ENCODE measurements around the gene SH2D1B.
"Not testable (repeated sequence)": the region's sequence is repeated elsewhere in the genome, so short reads cannot be mapped to it uniquely, and the experiment has no call there.

The SH2D1B gene

GRCh38 chr1:162412002-162412401, at the start of gene SH2D1B:
TSS of gene SH2D1B (minus strand) at chr1:162412136. CDS start at chr1:162412016, 120 bp downstream.
- Mint-ChIP-seq H3K36me3 (ENCODE audit: low read depth) (no peaks in the 10 kb centered on the region), H3K4me1 (ENCODE audit: low read depth) (no peaks in the 10 kb centered on the region), H3K27ac (no peak within 1 kb of the TSS), H3K4me3 (no peak within 1 kb of the TSS), H3K9me3 (no peaks in the 10 kb centered on the region), H3K27me3 (peaks cover 20% of the 10 kb centered on the region)
- no peak for DNase-seq

DNA sequence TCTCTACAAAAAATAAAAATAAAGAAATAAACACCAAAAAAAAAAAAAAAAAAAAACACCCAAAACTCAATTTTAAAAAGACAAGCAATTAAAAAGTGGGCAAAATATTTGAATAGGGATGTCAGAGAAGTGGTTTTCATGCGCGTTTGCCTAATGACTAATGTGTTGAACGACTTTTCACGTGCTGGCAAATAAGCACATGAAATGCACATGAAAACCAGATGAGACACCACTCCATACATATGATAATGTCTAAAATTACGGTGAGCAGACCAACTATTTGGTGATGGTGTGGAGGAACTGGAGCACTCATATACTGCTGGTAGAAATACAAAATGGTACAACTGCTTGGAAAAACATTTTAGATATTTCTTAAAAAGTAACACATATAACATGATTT, 46.3 kb upstream of the SH2D1B start:
- H3K4me3 Mint-ChIP-seq: no peak overlapping the region
- H3K27me3 Mint-ChIP-seq: no peaks in the 10 kb centered on the region
- no peaks in the 10 kb centered on the region for H3K36me3 Mint-ChIP-seq (ENCODE audit: low read depth)
- H3K27ac Mint-ChIP-seq: no peak overlapping the region
- no peaks in the 10 kb centered on the region for H3K4me1 Mint-ChIP-seq (ENCODE audit: low read depth)
- no peak for DNase-seq
- no peaks in the 10 kb centered on the region for H3K9me3 Mint-ChIP-seq

- Mint-ChIP-seq H3K27me3 (peaks cover 3% of the 10 kb centered on the region), H3K27ac (no peak overlapping the region), H3K4me3 (no peak overlapping the region), H3K36me3 (ENCODE audit: low read depth) (no peaks in the 10 kb centered on the region), H3K4me1 (ENCODE audit: low read depth) (no peaks in the 10 kb centered on the region), H3K9me3 (no peaks in the 10 kb centered on the region)
- DNase-seq: no peak
Measured at GRCh38 chr1:162456323-162456722, 44.4 kb upstream of the SH2D1B start.

DNA sequence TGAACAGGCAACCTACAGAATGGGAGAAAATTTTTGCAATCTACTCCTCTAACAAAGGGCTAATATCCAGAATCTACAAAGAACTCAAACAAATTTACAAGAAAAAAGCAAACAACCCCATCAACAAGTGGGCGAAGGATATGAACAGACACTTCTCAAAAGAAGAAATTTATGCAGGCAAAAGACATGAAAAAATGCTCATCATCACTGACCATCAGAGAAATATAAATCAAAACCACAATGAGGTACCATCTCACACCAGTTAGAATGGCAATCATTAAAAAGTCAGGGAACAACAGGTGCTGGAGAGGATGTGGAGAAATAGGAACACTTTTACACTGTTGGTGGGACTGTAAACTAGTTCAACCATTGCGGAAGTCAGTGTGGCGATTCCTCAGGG, 42.4 kb upstream of the SH2D1B start:
- H3K27me3 Mint-ChIP-seq: peaks cover 11% of the 10 kb centered on the region
- H3K4me1 Mint-ChIP-seq (ENCODE audit: low read depth); H3K9me3 Mint-ChIP-seq; H3K4me3 Mint-ChIP-seq; H3K36me3 Mint-ChIP-seq (ENCODE audit: low read depth); DNase-seq; H3K27ac Mint-ChIP-seq: not testable (repeated sequence)

GRCh38 chr1:162446946-162447345, 35.0 kb upstream of the SH2D1B start:
- peaks cover 6% of the 10 kb centered on the region for H3K4me1 Mint-ChIP-seq (ENCODE audit: low read depth)
- H3K9me3 Mint-ChIP-seq: no peaks in the 10 kb centered on the region
- H3K36me3 Mint-ChIP-seq (ENCODE audit: low read depth): no peaks in the 10 kb centered on the region
- H3K27me3 Mint-ChIP-seq: peaks cover 64% of the 10 kb centered on the region
- no peak for DNase-seq
- no peak overlapping the region for H3K27ac Mint-ChIP-seq
- no peak overlapping the region for H3K4me3 Mint-ChIP-seq

- Mint-ChIP-seq H3K27me3 (peaks cover 67% of the 10 kb centered on the region), H3K9me3 (no peaks in the 10 kb centered on the region), H3K4me1 (ENCODE audit: low read depth) (peaks cover 6% of the 10 kb centered on the region), H3K27ac (no peak overlapping the region), H3K4me3 (no peak overlapping the region), H3K36me3 (ENCODE audit: low read depth) (no peaks in the 10 kb centered on the region)
- no peak for DNase-seq
Measured at GRCh38 chr1:162444903-162445302, 33.0 kb upstream of the SH2D1B start.

DNA sequence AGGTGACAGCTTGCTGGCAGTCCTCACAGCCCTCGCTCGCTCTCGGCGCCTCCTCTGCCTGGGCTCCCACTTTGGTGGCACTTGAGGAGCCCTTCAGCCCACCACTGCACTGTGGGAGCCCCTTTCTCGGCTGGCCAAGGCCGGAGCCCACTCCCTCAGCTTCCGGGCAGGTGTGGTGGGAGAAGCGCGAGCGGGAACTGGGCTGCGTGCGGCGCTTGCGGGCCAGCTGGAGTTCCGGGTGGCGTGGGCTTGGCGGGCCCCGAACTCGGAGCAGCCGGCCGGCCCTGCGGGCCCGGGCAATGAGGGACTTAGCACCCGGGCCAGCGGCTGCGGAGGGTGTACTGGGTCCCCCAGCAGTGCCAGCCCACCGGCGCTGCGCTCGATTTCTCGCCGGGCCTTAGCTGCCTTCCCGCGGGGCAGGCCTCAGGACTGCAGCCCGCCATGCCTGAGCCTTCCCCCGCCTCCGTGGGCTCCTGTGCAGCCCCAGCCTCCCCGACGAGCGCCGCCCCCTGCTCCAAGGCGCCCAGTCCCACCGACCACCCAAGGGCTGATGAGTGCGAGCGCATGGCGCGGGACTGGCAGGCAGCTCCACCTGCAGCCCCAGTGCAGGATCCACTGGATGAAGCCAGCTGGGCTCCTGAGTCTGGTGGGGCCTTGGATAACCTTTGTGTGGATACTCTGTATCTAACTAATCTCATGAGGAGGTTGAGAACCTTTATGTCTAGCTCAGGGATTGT, 21.2 kb upstream of the SH2D1B start:
- not testable (repeated sequence) for H3K4me1 Mint-ChIP-seq (ENCODE audit: low read depth); H3K36me3 Mint-ChIP-seq (ENCODE audit: low read depth); H3K27me3 Mint-ChIP-seq

GRCh38 chr1:162430583-162430982, 18.6 kb upstream of the SH2D1B start:
- Mint-ChIP-seq H3K4me1 (ENCODE audit: low read depth) (no peaks in the 10 kb centered on the region), H3K27ac (no peak overlapping the region), H3K36me3 (ENCODE audit: low read depth) (no peaks in the 10 kb centered on the region), H3K27me3 (peaks cover 3% of the 10 kb centered on the region), H3K9me3 (no peaks in the 10 kb centered on the region), H3K4me3 (no peak overlapping the region)
- DNase-seq: no peak

More for the DNA sequence above, 21.2 kb upstream of the SH2D1B start:
- DNase-seq, H3K27ac Mint-ChIP-seq, H3K4me3 Mint-ChIP-seq, H3K9me3 Mint-ChIP-seq: not testable (repeated sequence)

DNA sequence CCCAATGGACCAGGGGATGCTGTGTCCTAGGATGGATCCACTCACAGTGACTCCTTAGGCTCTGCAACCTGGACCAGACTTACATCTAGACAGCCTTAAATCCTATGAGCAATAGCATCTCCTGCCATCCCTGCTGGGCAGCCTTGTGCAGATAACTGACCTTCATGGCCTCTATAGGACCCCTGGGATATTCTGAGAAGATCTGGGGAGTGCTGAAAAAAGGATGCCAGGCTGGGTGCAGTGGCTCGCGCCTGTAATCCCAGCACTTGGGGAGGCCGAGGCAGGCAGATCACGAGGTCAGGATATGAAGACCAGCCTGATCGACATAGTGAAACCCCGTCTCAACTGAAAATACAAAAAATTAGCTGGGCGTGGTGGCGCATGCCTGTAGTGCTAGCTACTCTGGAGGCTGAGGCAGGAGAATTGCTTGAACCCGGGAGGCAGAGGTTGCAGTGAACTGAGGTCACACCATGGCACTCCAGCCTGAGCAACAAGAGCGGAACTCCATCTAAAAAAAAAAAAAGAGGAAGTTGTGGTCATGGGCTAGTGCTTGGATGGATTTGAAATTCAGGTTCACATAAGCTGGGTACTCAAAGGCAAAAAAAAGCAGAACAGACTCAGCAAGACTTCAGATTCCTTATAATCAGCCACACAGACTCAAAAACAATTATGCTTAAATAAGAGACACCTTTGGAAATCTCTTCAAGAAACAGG, 10.9 kb upstream of the SH2D1B start:
- Mint-ChIP-seq H3K9me3 (no peaks in the 10 kb centered on the region), H3K27me3 (peaks cover 43% of the 10 kb centered on the region), H3K27ac (no peak overlapping the region), H3K4me1 (ENCODE audit: low read depth) (no peaks in the 10 kb centered on the region), H3K4me3 (no peak overlapping the region), H3K36me3 (ENCODE audit: low read depth) (no peaks in the 10 kb centered on the region)
- DNase-seq: no peak

DNA sequence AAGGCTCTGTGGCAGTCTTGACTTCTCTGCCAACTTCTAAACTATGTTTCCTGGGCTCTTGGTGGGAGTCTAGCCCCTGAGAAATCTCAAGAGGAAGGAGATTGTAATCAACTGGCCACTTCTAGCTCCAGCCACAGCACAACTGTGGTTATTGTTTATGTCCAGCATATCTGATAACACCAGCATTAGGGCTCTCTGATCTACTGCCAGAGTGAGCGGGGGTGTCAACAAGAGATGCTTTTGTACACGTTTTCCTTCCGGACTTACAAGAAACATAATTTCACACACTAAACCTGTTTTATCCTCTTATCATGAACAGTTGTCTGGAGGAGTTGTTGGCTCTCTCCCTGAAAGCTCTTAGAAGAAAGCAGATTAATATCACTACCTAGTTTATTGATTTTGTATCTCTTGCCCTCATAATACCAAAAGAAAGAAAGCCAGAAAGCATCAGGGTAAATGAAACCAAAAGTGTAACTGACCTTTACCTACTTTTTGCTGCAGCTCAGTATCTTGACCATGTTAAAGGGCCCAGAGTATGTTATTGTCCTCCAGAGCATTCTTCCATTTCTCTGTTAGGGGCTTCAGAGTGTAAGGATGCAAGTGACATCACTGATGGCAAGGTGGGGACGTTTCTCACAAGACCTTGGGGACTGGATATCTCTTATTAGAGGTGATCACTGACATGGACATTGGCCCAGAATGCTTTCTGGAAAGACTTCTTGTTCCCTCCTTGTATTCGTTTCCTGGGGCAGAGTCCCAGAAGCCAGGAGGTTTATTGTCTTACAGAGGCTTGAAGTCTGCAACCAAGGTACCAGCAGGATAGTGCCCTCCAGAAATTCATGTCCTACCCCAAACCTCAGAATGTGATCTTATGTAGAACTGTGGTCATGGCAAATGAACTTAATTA, 9.6 kb upstream of the SH2D1B start:
- Mint-ChIP-seq H3K4me1 (ENCODE audit: low read depth) (no peaks in the 10 kb centered on the region), H3K9me3 (no peaks in the 10 kb centered on the region), H3K27me3 (peaks cover 52% of the 10 kb centered on the region), H3K27ac (no peak overlapping the region), H3K36me3 (ENCODE audit: low read depth) (no peaks in the 10 kb centered on the region), H3K4me3 (no peak overlapping the region)
- DNase-seq: no peak

DNA sequence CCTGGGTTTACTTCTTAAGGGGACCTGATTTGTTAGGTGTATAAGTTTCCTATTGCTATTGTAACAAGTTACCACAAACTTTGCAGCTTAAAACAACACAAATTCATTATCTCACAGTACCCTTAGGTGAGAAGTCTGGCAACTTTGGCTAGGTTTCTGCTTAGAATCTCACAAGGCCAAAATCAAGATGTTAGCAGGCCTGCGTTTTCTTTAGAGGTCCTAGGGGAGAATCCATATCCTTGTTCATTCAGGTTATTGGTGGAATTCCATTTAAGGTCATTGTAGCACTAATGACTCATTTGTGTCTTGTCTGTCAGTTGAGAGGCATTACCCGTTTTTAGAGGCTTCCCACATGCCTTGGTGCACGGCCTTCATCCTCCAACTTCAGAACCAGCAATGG, 8.2 kb upstream of the SH2D1B start:
- Mint-ChIP-seq H3K4me1 (ENCODE audit: low read depth) (no peaks in the 10 kb centered on the region), H3K4me3 (no peak overlapping the region), H3K9me3 (no peaks in the 10 kb centered on the region), H3K27me3 (peaks cover 50% of the 10 kb centered on the region), H3K36me3 (ENCODE audit: low read depth) (no peaks in the 10 kb centered on the region), H3K27ac (no peak overlapping the region)
- no peak for DNase-seq

DNA sequence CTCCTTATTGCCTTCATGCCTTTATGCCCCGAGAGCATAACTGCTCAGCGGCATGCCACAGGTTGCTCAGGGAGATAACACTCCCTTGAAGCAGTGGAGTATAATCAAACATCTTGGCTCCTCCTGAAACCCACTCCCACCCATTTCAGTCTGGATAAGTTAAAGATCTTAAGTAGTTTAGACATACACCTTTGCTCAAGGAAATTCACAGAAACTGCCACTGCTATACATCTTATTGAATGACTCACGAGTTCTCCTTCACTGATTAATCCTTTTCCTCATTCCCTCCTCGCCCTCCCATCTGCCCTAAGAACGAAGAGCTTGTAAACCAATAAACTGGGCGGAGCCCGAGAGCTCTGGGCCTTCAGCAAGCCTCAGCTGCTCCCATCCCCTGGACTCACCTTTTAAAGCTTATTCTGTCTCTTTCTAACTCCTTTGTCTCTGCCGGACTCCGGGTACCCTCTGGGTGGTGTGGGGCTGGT, 7.6 kb upstream of the SH2D1B start:
- not testable (repeated sequence) for H3K9me3 Mint-ChIP-seq; H3K27ac Mint-ChIP-seq; DNase-seq; H3K36me3 Mint-ChIP-seq (ENCODE audit: low read depth); H3K4me3 Mint-ChIP-seq; H3K4me1 Mint-ChIP-seq (ENCODE audit: low read depth)
- H3K27me3 Mint-ChIP-seq: peaks cover 51% of the 10 kb centered on the region

GRCh38 chr1:162418584-162418983, 6.6 kb upstream of the SH2D1B start:
- not testable (repeated sequence) for H3K27ac Mint-ChIP-seq; DNase-seq; H3K9me3 Mint-ChIP-seq; H3K36me3 Mint-ChIP-seq (ENCODE audit: low read depth); H3K4me3 Mint-ChIP-seq; H3K4me1 Mint-ChIP-seq (ENCODE audit: low read depth)
- peaks cover 47% of the 10 kb centered on the region for H3K27me3 Mint-ChIP-seq

GRCh38 chr1:162417650-162418049, 5.7 kb upstream of the SH2D1B start:
- Mint-ChIP-seq H3K36me3 (ENCODE audit: low read depth) (no peaks in the 10 kb centered on the region), H3K27me3 (peaks cover 44% of the 10 kb centered on the region), H3K9me3 (no peaks in the 10 kb centered on the region), H3K4me1 (ENCODE audit: low read depth) (no peaks in the 10 kb centered on the region), H3K27ac (no peak overlapping the region), H3K4me3 (no peak overlapping the region)
- no peak for DNase-seq

All from activated T-cell treated with anti-CD3 and anti-CD28 coated beads, Interleukin-2, amount 50 U/mL, for 24 hours (primary cell).